ENCODE measurements around the gene NPY2R.

NPY2R gene

GRCh38 chr4:155252327-155252726 is 43.9 kb downstream of the NPY2R start:
- no peak for DNase-seq

GRCh38 chr4:155263480-155263879 is 55.0 kb downstream of the NPY2R start:
- DNase-seq = no peak

GRCh38 chr4:155265113-155265512 is 56.7 kb downstream of the NPY2R start:
- DNase-seq = no peak

Measured in NCI-H510A treated with DMSO at 0.1 percent for 48 hours (cell line).